ENCODE measurements around the gene SNAP47.

The SNAP47 gene

DNA sequence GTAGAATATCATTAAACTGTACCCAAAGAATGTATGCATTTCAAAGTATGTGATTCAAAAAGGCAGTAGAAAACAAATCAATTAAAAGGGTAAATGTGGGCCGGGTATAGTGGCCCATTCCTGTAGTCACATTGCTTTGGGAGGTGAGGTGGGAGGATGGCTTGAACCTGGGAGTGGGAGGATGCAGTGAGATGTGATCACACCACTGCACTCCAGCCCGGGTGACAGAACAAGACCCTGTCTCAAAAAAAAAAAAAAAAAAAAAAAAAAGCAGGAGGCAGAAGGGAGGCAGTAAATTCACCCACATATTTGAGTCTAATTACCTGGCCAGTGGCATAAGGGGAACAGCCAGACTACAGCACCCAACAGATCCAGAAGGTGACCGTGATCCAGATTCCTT lies 62.4 kb downstream of the SNAP47 start:
- no peak overlapping the region for H2BK12ac ChIP-seq (ENCODE audit: low read length)

DNA sequence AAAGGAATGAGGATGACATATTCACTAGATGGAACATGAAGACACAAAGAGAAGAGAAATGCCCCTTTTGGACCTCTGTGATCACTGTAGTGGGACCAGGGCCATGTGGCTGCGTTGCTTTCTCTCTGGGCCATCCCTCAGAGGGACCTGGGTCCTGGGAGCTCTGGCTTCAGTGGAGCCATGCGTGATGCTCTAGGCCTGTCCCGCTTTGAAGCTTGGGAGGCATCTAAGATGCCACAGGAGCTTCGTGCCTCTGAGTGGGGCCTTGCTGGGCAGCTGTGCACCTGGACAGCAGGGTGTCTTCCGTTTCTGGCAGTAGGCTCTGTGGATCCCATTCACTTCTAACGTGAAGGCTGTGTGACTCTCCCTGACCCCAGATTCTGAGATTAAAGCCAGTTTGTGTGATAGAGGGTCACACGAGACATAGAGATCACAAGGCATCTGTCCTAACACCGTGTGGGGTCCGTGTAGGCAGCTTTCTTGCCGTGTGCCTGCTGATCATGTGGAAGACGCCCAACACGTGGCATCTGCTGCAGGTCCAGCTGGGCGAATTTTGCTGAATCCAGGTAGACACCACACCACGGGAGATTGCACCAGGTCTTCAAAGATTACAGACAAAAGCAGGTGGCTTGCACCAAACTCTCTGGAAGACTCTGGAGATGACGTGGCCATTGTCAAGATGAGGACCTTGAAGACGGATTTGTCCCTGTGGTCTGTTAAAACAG lies 63.0 kb downstream of the SNAP47 start:
- H3K18ac ChIP-seq (ENCODE audit: low read length), result peak overlapping the region; percentile 83
- H2BK15ac ChIP-seq (ENCODE audit: low read length), result no peak overlapping the region
- peaks cover 12 to 14% of the 10 kb centered on the region in 2 donors for H3K4me1 ChIP-seq (ENCODE audit: control insufficient read depth in 2 of 2, insufficient read depth in 1 of 2, low read depth in 1 of 2, low read length in 2 of 2)
- H3K4ac ChIP-seq (ENCODE audit: low read length), result no peak overlapping the region
- H4K91ac ChIP-seq (ENCODE audit: low read depth, low read length, poor library complexity), result no peak overlapping the region
- no peaks in the 10 kb centered on the region for H3K36me3 ChIP-seq (replicated peaks in 1 of 2; ENCODE audit: control insufficient read depth in 2 of 2, insufficient read depth in 2 of 2, low read length in 2 of 2)
- no peak overlapping the region for H2BK5ac ChIP-seq (ENCODE audit: low read length)
- no peaks in the 10 kb centered on the region for H3K9me3 ChIP-seq (replicated peaks in 1 of 2; ENCODE audit: control insufficient read depth in 2 of 2, insufficient read depth in 1 of 2, low read depth in 1 of 2, low read length in 2 of 2)
- H4K8ac ChIP-seq (ENCODE audit: low read depth, low read length), result no peak overlapping the region
- no peak overlapping the region for H3K4me3 ChIP-seq (ENCODE audit: low read length in 2 of 2)
- H2BK120ac ChIP-seq (ENCODE audit: low read depth, low read length), result no peak overlapping the region
- whole genome bisulfite sequencing, 2 donors (ENCODE audit: extremely low coverage in 2 of 2, insufficient read length in 2 of 2, insufficient replicate concordance in 1 of 2), result no CpG with 5 or more reads among the region's 16 CpGs
- peak overlapping the region; percentile 24 for H2BK12ac ChIP-seq (ENCODE audit: low read length)
- H3K9ac ChIP-seq (ENCODE audit: low read depth, low read length, poor library complexity), result peak overlapping the region; percentile 30
- no peak overlapping the region for H3K23ac ChIP-seq (ENCODE audit: low read depth, low read length, poor library complexity)
- peaks cover 0 to 16% (median 0%) of the 10 kb centered on the region in 3 experiments for H3K27me3 ChIP-seq (ENCODE audit: control insufficient read depth in 3 of 3, insufficient read depth in 3 of 3, low read depth in 1 of 3, low read length in 3 of 3)
- peak overlapping the region; percentile 38 for H3K14ac ChIP-seq (ENCODE audit: low read length)
- peak overlapping the region; percentile 76 for H2AK5ac ChIP-seq (ENCODE audit: low read depth, low read length)
- DNase-seq (ENCODE audit: low spot score), result no peak
- no peak overlapping the region for H3K4me2 ChIP-seq (ENCODE audit: insufficient read depth, low read length, poor library complexity, severe bottlenecking)
- no peak overlapping the region for H2AFZ ChIP-seq (ENCODE audit: low read length)
- H3K79me1 ChIP-seq (ENCODE audit: low read depth, low read length), result no peaks in the 10 kb centered on the region
- H3K27ac ChIP-seq (replicated peaks; ENCODE audit: low read length), result no peak overlapping the region

More for the DNA sequence above, 62.4 kb downstream of the SNAP47 start:
- H3K18ac ChIP-seq (ENCODE audit: low read length), result no peak overlapping the region
- no peak overlapping the region for H4K91ac ChIP-seq (ENCODE audit: low read depth, low read length, poor library complexity)
- no peak overlapping the region for H3K23ac ChIP-seq (ENCODE audit: low read depth, low read length, poor library complexity)
- H3K9me3 ChIP-seq (replicated peaks in 1 of 2; ENCODE audit: control insufficient read depth in 2 of 2, insufficient read depth in 1 of 2, low read depth in 1 of 2, low read length in 2 of 2), result no peaks in the 10 kb centered on the region
- no peak overlapping the region for H3K9ac ChIP-seq (ENCODE audit: low read depth, low read length, poor library complexity)
- H3K14ac ChIP-seq (ENCODE audit: low read length), result peak overlapping the region; percentile 38
- H3K4ac ChIP-seq (ENCODE audit: low read length), result no peak overlapping the region
- peaks cover 0 to 16% (median 0%) of the 10 kb centered on the region in 3 experiments for H3K27me3 ChIP-seq (ENCODE audit: control insufficient read depth in 3 of 3, insufficient read depth in 3 of 3, low read depth in 1 of 3, low read length in 3 of 3)
- H3K4me2 ChIP-seq (ENCODE audit: insufficient read depth, low read length, poor library complexity, severe bottlenecking), result no peak overlapping the region
- H3K4me1 ChIP-seq (ENCODE audit: control insufficient read depth in 2 of 2, insufficient read depth in 1 of 2, low read depth in 1 of 2, low read length in 2 of 2), result peaks cover 15 to 19% of the 10 kb centered on the region in 2 donors
- no peak overlapping the region for H4K8ac ChIP-seq (ENCODE audit: low read depth, low read length)
- no peak overlapping the region for H2AK5ac ChIP-seq (ENCODE audit: low read depth, low read length)
- no peak overlapping the region for H3K4me3 ChIP-seq (ENCODE audit: low read length in 2 of 2)
- no peaks in the 10 kb centered on the region for H3K79me1 ChIP-seq (ENCODE audit: low read depth, low read length)
- no CpG with 5 or more reads among the region's 3 CpGs for WGBS, 2 donors (ENCODE audit: extremely low coverage in 2 of 2, insufficient read length in 2 of 2, insufficient replicate concordance in 1 of 2)
- DNase-seq (ENCODE audit: low spot score), result no peak
- H3K27ac ChIP-seq (replicated peaks; ENCODE audit: low read length), result no peak overlapping the region
- H2AFZ ChIP-seq (ENCODE audit: low read length), result no peak overlapping the region
- no peak overlapping the region for H2BK5ac ChIP-seq (ENCODE audit: low read length)
- no peaks in the 10 kb centered on the region for H3K36me3 ChIP-seq (replicated peaks in 1 of 2; ENCODE audit: control insufficient read depth in 2 of 2, insufficient read depth in 2 of 2, low read length in 2 of 2)
- no peak overlapping the region for H2BK15ac ChIP-seq (ENCODE audit: low read length)
- no peak overlapping the region for H2BK120ac ChIP-seq (ENCODE audit: low read depth, low read length)

DNA sequence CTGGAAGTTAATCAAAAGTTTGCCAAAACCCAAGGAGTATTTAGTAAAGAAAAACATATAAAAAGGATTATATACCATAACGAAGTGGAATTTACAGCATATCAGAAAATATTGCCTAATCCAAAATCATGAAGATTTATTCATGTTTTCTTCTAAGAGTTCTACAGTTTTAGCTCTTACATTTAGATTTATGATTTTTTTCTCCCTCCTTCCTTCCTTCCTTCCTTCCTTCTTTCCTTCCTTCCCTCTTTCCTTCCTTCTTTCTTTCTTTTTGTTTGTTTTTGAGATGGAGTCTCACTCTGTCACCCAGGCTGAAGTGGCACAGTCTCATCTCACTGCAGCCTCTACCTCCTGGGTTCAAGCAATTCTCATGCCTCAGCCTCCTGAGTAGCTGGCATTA lies 64.5 kb downstream of the SNAP47 start:
- Histone ChIP-seq H2BK15ac (ENCODE audit: low read length) (no peak overlapping the region), H2BK12ac (ENCODE audit: low read length) (no peak overlapping the region), H3K14ac (ENCODE audit: low read length) (no peak overlapping the region), H3K9me3 (replicated peaks in 1 of 2; ENCODE audit: control insufficient read depth in 2 of 2, insufficient read depth in 1 of 2, low read depth in 1 of 2, low read length in 2 of 2) (no peaks in the 10 kb centered on the region), H3K4me2 (ENCODE audit: insufficient read depth, low read length, poor library complexity, severe bottlenecking) (no peak overlapping the region), H2AK5ac (ENCODE audit: low read depth, low read length) (no peak overlapping the region), H3K27me3 (ENCODE audit: control insufficient read depth in 3 of 3, insufficient read depth in 3 of 3, low read depth in 1 of 3, low read length in 3 of 3) (peaks cover 0 to 10% (median 0%) of the 10 kb centered on the region in 3 experiments), H3K4me3 (ENCODE audit: low read length in 2 of 2) (no peak overlapping the region), H2BK120ac (ENCODE audit: low read depth, low read length) (no peak overlapping the region), H3K36me3 (replicated peaks in 1 of 2; ENCODE audit: control insufficient read depth in 2 of 2, insufficient read depth in 2 of 2, low read length in 2 of 2) (no peaks in the 10 kb centered on the region), H3K4me1 (ENCODE audit: control insufficient read depth in 2 of 2, insufficient read depth in 1 of 2, low read depth in 1 of 2, low read length in 2 of 2) (peaks cover 0 to 2% of the 10 kb centered on the region in 2 donors), H3K27ac (replicated peaks; ENCODE audit: low read length) (no peak overlapping the region), H2BK5ac (ENCODE audit: low read length) (no peak overlapping the region), H3K23ac (ENCODE audit: low read depth, low read length, poor library complexity) (no peak overlapping the region), H4K91ac (ENCODE audit: low read depth, low read length, poor library complexity) (no peak overlapping the region), H3K79me1 (ENCODE audit: low read depth, low read length) (no peaks in the 10 kb centered on the region), H3K18ac (ENCODE audit: low read length) (no peak overlapping the region), H3K4ac (ENCODE audit: low read length) (no peak overlapping the region), H3K9ac (ENCODE audit: low read depth, low read length, poor library complexity) (no peak overlapping the region), H2AFZ (ENCODE audit: low read length) (no peak overlapping the region), H4K8ac (ENCODE audit: low read depth, low read length) (no peak overlapping the region)
- no peak for DNase-seq (ENCODE audit: low spot score)
- WGBS, 2 donors (ENCODE audit: extremely low coverage in 2 of 2, insufficient read length in 2 of 2, insufficient replicate concordance in 1 of 2), result no CpG with 5 or more reads among the region's 1 CpG

DNA sequence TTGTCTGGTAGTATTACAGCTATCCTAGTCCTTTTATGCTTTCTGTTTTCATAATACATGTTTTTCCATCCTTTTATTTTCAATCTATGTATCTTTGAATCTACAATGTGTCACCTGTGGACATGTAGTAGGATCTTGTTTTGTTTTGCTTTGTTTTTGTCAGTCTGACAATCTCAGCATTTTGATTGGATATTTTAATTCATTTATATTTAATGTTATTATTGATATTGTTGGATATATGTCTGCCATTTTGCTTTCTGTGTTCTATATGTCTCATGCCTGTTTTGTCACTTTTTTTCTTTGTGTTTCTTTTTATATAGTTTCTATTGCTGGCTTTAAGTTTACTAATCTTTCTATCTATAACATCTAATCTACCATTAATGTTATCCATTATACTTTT lies 68.7 kb downstream of the SNAP47 start:
- no peak overlapping the region for H2BK5ac ChIP-seq (ENCODE audit: low read length)
- H2AK5ac ChIP-seq (ENCODE audit: low read depth, low read length), result no peak overlapping the region
- no peak overlapping the region for H3K27ac ChIP-seq (replicated peaks; ENCODE audit: low read length)
- H3K9ac ChIP-seq (ENCODE audit: low read depth, low read length, poor library complexity), result no peak overlapping the region
- no peaks in the 10 kb centered on the region for H3K79me1 ChIP-seq (ENCODE audit: low read depth, low read length)
- H2BK120ac ChIP-seq (ENCODE audit: low read depth, low read length), result no peak overlapping the region
- no peak overlapping the region for H2AFZ ChIP-seq (ENCODE audit: low read length)
- H3K36me3 ChIP-seq (replicated peaks in 1 of 2; ENCODE audit: control insufficient read depth in 2 of 2, insufficient read depth in 2 of 2, low read length in 2 of 2), result no peaks in the 10 kb centered on the region
- no peaks in the 10 kb centered on the region for H3K4me1 ChIP-seq (ENCODE audit: control insufficient read depth in 2 of 2, insufficient read depth in 1 of 2, low read depth in 1 of 2, low read length in 2 of 2)
- no peak overlapping the region for H3K23ac ChIP-seq (ENCODE audit: low read depth, low read length, poor library complexity)
- H3K4me2 ChIP-seq (ENCODE audit: insufficient read depth, low read length, poor library complexity, severe bottlenecking), result no peak overlapping the region
- no peak overlapping the region for H3K4ac ChIP-seq (ENCODE audit: low read length)
- no peak overlapping the region for H2BK12ac ChIP-seq (ENCODE audit: low read length)
- H2BK15ac ChIP-seq (ENCODE audit: low read length), result no peak overlapping the region
- no peak overlapping the region for H4K91ac ChIP-seq (ENCODE audit: low read depth, low read length, poor library complexity)
- DNase-seq (ENCODE audit: low spot score), result no peak
- H4K8ac ChIP-seq (ENCODE audit: low read depth, low read length), result no peak overlapping the region
- no peak overlapping the region for H3K14ac ChIP-seq (ENCODE audit: low read length)
- H3K18ac ChIP-seq (ENCODE audit: low read length), result no peak overlapping the region
- no peaks in the 10 kb centered on the region for H3K9me3 ChIP-seq (replicated peaks in 1 of 2; ENCODE audit: control insufficient read depth in 2 of 2, insufficient read depth in 1 of 2, low read depth in 1 of 2, low read length in 2 of 2)
- no peak overlapping the region for H3K4me3 ChIP-seq (ENCODE audit: low read length in 2 of 2)
- no peaks in the 10 kb centered on the region for H3K27me3 ChIP-seq (ENCODE audit: control insufficient read depth in 3 of 3, insufficient read depth in 3 of 3, low read depth in 1 of 3, low read length in 3 of 3)
